GM19043 (cell line): ENCODE measurements around the gene PDLIM5.
"Not testable (repeated sequence)": the region's sequence is repeated elsewhere in the genome, so short reads cannot be mapped to it uniquely, and the experiment has no call there.

Experiments
- ATAC-seq: cut with Tn5 transposase; IDR thresholded peaks from one replicate; pipeline ENCODE4 v1.9.1; 2021; ENCODE audit warnings: low read depth; ENCODE audit not compliant: unreplicated experiment

PDLIM5 gene

DNA sequence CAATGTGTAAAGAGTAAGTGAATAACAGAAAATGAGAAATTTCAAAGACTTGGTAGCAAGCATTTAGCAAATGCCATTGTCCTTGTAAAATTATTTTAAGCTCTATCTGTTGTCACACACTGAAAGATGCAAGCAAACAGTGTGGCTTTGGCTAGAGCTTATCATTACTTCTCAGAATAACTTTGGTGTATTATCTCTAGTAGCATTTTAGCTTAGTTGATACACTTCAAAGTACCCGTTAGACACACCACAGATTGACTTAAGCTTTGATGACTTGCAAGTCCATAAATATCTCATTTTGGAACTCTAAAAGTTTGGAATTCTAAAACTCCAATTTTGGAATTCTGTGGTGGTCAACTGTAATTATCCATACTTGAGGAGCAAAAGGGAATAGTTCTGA lies 98.6 kb downstream of the PDLIM5 start:
- ATAC-seq, result no peak

DNA sequence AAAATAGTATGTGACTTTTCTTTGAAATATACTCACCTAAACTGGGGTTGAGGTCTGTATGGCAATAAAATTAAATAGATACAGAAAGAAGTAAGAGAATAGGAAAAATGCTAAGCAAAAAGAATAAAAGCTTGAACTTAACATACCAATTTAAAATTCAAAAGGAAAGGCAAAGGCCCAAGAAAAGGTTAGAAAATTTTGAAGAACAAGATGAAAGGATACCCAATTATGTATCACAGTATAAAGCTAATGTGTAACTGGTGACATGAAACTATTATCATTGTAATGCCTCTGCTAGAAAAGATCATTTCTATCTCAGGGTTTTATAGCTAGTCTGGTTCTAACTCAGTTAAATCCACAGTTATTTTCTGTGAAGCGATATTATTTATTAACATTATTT lies 99.1 kb downstream of the PDLIM5 start:
- ATAC-seq, result no peak

- no peak for ATAC-seq
These were observed 100.2 kb downstream of the PDLIM5 start for GRCh38 chr4:94551643-94552564.

DNA sequence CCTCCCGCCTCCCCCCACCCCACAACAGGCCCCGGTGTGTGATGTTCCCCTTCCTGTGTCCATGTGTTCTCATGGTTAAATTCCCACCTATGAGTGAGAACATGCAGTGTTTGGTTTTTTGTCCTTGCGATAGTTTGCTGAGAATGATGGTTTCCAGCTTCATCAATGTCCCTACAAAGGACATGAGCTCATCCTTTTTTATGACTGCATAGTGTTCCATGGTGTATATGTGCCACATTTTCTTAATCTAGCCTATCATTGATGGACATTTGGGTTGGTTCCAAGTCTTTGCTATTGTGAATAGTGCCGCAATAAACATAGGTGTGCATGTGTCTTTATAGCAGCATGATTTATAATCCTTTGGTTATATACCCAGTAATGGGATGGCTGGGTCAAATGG lies 104.3 kb downstream of the PDLIM5 start:
- not testable (repeated sequence) for ATAC-seq

- not testable (repeated sequence) for ATAC-seq
These were observed 105.9 kb downstream of the PDLIM5 start for GRCh38 chr4:94557632-94558031.

DNA sequence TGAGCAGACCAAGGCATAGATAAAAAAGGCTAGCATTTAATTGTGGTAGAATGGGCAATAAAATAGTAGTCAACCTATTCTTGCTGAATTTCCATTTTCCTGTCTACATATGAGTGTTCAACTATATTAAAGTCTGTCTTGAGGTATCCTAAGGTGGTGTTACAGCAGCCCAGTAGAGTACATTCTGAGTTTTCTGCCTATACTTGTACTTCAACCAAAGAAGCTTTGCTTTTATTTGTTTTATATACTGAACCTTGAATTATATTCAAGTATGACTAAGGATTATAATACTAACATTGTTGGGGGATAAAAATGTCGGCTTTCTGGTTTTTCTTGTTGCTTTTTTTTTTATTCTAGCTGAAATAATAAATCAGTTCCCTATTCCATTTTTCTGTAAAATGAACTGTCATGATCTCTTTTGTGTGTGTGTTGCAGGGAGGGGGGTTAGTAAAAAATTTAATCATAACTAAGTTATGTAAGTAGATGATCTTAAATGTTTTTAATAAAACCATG lies 106.7 kb downstream of the PDLIM5 start:
- no peak for ATAC-seq

DNA sequence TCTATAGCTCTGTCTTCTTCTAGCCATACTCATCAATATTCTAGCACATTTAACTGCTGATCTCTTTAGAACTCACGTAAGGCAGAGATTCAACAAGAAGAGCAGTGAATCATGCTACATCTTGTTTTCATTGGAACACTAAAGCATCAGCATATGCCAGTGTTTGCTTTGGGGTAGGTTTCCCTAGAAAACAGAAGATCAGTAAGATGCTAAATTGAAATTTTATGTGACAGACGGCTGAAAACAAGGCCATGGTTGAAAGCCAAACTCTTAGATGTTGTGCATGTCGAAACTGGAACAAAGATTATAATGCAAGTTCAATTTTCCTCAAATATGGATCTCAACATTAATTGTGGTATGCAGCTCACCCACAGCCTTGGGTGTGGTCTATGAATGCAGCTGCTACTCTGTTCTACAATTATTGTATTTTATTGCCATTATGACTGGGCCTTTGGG lies 107.6 kb downstream of the PDLIM5 start:
- no peak for ATAC-seq

DNA sequence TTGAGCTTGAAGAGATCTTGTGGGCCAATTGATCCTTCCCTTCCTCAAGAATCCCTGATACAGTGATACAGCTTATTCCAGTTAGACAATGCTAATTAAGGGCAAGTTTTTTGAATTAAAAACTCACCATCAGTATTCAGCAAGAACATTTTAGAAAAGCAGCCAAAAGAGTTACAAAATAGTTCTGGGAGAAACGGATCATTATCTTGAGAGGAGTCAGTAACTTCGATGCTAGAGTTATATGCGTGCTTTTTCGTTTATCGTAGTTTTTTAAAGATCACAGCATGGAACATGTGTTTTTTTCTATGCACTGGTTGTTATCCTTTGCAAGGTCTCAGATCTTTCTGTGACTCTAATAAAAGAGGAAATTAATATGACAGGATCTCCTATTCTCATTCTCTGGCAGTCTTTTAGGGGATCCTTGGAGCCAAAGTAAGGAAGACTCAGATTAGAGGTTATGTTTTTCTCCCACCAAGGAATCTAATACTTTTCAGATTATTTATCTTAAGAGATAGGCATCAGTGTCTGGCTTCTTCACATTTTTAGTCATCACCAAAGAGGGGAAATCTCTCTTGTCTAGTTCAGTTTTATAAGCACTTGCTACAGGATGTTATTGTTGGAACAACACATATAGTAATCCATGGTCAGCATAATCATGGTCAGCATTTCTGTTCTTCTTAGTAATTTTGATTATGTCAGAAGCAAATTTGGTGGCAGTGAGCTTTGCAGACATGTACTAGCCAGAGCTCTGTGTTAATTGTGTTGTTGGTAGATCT lies 109.7 kb downstream of the PDLIM5 start:
- ATAC-seq, result no peak

- no peak for ATAC-seq
These were observed 110.5 kb downstream of the PDLIM5 start for GRCh38 chr4:94562285-94562684.

DNA sequence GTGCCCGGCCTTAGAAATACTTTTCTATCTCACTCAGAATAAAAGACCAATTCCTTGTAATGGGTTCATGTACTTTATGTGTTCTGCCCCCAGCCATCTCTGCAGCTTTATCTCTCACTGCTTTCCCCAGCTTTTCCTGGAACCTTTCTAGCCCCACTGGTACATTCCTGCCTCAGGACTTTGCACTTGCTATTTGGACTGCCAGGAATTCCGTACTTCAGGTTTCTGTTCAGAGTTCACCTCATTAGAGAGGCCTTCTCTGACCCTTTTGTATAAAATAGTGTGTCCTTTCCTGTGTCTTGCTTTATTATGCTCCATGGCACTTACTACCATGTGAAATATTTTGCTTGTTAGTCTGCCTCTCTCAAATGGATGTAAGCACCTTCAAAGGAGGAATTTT lies 112.5 kb downstream of the PDLIM5 start:
- ATAC-seq, result no peak

DNA sequence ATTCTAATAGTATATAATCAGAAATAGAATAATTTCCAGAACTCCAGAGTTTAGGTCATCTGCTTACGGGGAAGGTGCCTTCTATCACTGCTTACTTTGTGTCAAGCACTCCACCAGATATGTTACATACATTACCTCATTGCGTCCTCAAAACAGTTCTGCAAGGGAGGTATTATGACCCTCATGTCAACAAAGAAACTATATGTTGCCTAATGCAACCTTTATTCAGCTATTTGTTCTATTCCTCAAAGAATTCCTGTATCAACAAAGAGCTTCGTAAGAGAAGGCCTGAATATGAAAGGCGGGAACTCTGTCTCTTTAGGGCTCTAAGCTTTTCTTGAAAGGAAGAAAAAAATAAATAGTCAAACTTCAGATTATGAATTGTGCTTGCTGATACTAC lies 114.7 kb downstream of the PDLIM5 start:
- ATAC-seq, result no peak

GRCh38 chr4:94567811-94568210 lies 116.1 kb downstream of the PDLIM5 start:
- ATAC-seq, result peak; percentile 71

- no peak for ATAC-seq
These were observed 118.8 kb downstream of the PDLIM5 start for GRCh38 chr4:94570558-94570957.

- no peak for ATAC-seq
These were observed 119.6 kb downstream of the PDLIM5 start for GRCh38 chr4:94571298-94571697.

GRCh38 chr4:94571715-94572114 lies 120.0 kb downstream of the PDLIM5 start:
- no peak for ATAC-seq

DNA sequence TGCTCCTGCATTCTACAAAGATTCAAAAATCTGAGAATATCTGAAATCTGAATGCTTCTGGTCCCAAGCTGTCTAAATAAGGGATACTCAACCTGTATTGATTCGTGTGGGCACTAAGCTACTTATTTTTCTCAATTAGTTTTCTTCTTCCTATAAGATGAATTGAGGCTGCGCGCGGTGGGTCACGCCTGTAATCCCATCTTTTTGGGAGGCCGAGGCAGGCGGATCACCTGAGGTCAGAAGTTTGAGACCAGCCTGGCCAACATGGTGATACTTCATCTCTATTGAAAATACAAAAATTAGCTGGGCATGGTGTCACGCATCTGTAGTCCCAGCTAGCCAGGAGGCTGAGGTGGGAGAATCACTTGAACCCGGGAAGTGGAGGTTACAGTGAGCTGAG lies 122.3 kb downstream of the PDLIM5 start:
- ATAC-seq, result no peak

DNA sequence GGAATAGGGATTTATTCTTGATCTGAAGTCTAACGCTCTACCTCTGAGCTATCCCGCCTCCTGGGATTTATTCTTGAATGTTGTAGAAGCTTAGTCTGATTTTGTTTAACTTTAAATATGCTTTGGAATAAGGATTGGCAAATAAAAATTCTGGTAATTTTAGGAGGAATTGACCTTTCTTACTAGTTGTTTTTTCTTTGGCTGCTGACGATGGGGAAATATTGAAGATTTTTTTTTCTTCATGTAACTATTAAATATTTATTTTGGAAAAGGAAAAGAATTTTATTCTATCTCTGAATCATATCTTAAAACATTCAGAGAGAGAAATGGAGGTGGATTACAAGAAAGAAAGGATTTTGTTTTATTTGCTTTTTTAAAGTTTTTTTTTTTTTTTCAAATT lies 122.9 kb downstream of the PDLIM5 start:
- no peak for ATAC-seq

GRCh38 chr4:94575652-94576051 lies 123.9 kb downstream of the PDLIM5 start:
- no peak for ATAC-seq

GRCh38 chr4:94576210-94576609 lies 124.5 kb downstream of the PDLIM5 start:
- ATAC-seq, result no peak

DNA sequence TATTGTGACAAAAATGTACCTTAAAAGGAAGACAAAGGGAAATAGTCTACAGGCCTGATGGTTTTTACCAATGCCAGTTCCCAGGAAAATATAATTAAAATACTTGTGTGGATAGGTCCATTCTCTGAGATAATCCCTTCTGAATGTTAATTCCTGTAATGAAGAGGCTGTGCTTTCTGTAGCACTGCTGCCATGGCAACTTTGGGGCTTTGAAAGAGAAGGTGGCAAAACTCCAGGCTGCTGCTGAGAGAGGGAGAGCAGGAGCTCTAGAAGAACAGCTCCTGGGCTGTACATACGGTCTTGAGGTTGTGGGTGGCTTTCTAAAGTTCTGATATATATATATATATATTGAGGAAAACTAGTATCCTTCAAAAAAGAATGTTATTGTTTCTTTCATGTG lies 125.4 kb downstream of the PDLIM5 start:
- no peak for ATAC-seq

DNA sequence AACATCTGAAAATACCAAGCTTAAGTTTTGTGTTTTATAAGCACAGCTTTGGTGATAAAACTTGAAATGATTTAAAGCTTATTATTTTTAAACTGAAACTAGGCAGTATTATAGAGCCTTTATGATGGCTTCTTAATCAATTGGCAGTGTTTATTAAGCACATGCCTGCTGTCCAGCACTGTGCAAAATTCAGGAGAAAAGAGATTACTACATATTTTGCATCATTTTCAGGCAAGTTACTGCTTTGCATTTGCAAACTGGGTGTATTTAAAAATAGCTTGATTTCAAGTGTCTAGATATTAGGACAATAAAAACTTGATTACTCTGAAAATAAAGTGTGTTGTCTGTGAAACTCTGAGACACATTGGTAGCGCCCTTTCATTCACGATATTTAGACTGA lies 126.5 kb downstream of the PDLIM5 start:
- no peak for ATAC-seq
